Activated CD8-positive, alpha-beta memory T cell treated with anti-CD3 and anti-CD28 coated beads for 48 hours (primary cell): ENCODE data around the gene PSME3IP1.

ENCODE experiments used
- DNase-seq, 3 experiments: peaks; one replicate each; pipeline ENCODE4 v3.0.0-alpha.2; 2020; ENCODE audit warnings: low read depth in 2 of 3, low spot score in 2 of 3

The PSME3IP1 gene

GRCh38 chr16:57145046-57146021, 40.5 kb downstream of the PSME3IP1 start:
- no peak for DNase-seq

- no peak for DNase-seq
Observed at GRCh38 chr16:57144027-57144426, 41.8 kb downstream of the PSME3IP1 start.

DNA sequence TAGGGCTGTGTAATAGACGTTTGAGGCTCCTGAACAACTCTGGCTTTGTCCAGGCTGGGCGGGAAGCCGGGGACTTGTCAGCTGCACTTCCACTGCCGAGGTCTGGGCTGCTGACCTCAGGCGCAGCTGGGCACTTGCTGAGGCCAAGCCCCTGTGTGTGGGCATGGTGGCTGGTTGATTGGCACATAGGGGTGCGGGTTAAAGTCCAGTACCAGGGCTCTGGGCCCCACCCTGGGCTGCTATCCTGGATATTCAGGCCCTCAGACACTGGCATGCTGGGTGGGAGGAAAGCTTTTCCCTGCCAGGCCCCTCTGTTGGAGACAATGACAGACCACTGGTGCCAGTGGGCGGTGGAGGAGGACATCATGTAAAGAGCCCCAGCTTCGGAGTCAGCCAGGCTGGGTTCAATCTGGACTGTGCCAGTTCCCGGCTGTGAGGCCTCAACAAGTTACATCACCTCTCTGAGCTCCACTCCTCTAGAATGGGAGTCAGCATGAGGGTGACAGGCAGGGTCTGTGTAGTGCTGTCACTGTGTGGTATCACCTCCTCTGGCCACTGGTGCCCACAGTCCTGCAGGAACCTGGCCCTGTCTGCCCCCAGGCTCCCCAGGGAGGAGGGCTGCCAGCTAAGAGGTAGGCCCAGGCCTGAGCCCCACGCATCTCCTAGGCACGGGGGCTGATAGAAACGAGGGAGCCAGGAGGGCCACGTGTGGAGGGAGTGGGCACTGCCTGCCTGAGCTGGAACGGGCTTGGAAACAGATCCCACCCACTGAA, 42.5 kb downstream of the PSME3IP1 start:
- DNase-seq: no peak

DNA sequence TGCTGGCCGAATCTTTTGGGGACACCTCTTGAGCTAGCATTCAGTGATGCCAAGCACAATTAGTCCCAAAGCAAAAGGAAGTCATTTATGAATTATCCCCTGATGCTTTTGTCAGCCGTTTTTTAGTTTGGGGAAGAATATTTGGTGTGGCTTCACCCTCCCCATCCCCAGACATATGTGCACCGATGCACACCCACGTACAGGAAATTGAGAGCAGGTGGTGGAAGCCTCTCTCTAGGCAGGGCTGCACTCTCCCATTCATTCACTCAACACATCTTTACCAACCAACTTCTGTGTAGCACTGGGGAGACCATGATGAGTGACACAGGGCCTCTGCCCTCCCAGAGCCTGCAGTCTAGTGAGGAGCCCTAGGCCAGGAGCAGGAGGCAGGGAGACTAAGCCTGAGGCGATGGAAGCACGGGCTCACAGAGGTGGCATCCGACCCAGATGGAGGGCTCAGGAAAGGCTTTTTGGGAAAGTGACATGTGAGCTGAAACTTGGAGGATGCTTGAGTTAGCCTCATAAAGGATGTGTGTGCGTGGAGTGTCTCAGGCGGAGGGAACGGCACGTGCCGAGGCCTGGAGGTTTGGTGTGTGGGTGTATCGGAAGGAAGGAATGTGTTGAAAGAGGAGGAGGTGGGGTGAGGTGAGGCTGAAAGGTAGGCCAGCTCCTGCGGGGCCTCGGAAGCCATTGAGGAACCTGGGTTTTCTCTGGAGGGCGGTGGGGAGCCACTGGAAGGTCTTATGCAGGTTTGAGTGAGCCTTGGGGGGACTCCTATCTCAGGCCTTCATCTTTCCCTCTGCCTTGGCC, 43.8 kb downstream of the PSME3IP1 start:
- DNase-seq: no peak

- DNase-seq: no peak
Observed at GRCh38 chr16:57140931-57141668, 44.7 kb downstream of the PSME3IP1 start.

DNA sequence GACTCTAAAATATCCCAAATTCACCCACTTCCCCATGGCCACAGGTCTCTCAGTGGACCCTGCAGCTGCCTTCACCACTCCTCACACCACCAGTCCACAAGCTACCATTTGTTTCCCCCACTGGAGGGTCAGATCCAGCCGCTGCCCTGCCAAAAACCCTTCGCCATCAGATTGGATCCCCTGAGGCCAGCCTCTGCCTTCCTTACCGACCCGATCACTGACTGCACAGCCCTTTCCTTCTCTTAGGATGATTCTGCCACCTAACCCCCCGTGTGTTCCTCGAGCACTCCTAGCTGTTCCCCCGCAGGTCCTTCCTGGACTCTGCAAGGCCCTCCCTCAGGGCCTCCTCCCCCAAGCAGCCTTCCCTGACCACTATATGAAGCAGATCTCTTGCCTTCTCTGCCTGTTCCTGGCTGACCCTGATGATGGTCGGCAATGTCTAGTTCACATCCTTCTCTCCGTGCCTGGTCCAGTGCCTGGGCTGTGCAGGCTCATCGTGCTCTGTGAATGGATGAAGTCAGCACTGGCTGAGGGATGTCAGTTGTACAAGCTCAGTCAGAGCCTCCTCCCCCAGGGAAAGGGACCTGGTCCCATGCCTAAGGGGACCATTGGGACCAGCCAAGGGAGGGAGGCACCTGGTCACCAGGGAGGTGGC, 47.4 kb downstream of the PSME3IP1 start:
- no peak for DNase-seq

DNA sequence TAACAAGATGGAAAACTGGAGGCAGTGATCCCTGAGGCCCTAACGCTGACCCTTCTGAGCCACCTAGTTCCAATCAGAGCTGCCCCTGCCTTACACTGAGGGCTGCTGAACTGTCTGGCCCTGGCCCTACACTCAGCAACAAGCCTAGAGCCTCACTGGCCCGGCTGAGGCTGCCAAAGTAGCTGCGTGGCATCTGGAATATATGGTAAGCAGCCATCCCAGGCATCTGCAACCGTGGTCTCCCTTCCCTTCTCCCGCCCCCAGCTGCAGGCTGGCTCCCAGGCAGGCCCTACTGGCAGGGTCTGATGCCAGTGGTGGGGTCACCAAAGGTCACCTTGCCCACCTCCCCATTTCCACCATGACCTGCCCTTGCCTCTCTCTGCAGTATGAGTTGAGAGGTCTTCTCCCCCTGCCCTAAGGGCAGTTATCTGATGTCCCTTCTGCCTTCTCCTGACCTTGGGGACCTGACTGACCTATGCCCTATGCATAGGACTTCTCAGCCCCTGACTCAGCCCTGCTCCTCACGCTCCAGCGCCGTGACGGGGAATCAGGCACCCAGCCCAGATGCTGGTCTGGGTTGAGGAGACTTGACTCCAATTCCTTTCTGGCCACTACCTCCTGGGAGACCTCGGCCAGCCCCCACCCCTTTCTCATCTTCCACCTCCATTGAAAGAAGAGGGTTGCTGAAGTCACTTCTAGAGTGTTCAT, 48.1 kb downstream of the PSME3IP1 start:
- no peak for DNase-seq

- no peak for DNase-seq
Observed at GRCh38 chr16:57137043-57137442, 48.8 kb downstream of the PSME3IP1 start.

DNA sequence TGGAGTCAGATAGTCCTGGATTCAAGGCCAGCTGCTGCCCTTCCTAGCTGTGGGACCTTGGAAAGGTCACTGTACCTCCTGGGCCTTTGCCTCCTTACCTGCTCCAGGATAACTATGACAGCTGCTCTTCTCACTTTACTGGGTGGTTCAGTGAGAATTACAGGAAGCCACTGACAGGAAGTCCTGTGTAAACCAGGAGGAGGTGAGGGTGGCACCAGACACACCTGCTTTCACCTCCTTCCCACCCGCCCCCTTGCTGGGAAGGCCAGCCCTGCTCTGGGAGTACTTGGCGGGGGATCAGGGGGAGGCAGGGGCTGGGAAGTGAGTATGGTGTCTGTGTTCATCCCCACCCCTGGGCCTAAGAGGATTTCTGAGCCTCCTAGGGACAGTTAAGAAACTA, 50.9 kb downstream of the PSME3IP1 start:
- no peak for DNase-seq

DNA sequence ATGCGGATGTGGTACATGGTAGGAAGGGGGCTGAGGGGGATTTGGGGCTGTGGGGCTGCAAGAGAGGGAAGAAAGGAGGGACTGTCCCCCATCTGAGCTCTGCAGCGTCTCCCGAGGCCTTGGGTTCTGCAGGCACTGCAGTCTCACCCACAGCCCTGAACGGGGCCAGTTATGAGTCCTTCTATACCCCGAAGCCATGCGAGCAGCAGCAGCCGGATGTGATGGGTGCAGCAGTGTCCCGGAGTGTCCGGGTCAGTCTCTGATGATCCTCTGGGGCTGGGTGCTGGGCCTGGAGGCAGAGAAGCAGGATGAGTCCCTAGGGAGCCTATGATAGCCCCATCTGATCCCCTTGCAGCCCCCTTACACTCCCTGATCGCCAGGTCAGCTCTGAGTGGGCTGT, 52.0 kb downstream of the PSME3IP1 start:
- no peak for DNase-seq

- no peak for DNase-seq
Observed at GRCh38 chr16:57133031-57133430, 52.8 kb downstream of the PSME3IP1 start.

- no peak for DNase-seq
Observed at GRCh38 chr16:57132470-57132869, 53.4 kb downstream of the PSME3IP1 start.

DNA sequence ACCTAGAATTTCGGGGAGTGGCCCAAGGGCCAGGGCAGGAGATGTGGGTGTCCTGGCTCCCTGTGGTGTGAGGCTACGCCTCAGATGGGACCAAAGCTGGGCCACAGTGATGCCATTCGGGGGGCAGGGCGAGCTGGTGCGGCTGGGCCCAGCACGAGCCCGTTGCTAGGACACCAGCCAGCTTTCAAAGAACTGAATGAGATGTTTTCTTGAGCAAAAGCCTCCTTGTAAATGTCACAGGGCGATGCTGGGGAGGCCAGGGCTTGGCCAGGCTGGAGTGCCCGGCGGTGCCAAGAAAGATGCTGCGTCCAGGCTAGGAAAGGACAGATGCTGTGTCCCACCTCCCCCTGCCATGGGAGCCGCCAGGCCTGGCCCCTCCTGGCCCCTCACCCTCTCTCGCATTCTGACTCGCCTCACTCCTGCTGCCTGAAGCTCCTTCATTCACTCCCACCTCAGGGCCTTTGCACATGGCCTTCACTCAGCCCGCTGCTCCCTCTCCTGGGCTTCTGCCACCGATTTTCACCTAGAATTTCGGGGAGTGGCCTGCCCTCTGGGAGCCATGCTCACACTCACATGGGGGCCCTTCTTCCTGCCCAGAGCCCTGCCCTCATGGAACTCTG, 54.4 kb downstream of the PSME3IP1 start:
- no peak for DNase-seq

- DNase-seq: no peak
Observed at GRCh38 chr16:57130950-57131321, 54.9 kb downstream of the PSME3IP1 start.

- no peak for DNase-seq
Observed at GRCh38 chr16:57128771-57129389, 57.0 kb downstream of the PSME3IP1 start.

GRCh38 chr16:57127836-57128235, 58.0 kb downstream of the PSME3IP1 start:
- no peak for DNase-seq

GRCh38 chr16:57127037-57127763, 58.6 kb downstream of the PSME3IP1 start:
- DNase-seq: no peak

GRCh38 chr16:57126411-57126810, 59.4 kb downstream of the PSME3IP1 start:
- no peak for DNase-seq
